Endothelial cell of umbilical vein (primary cell): ENCODE data around the gene C6orf58. TPM values are rescaled to one million over a fixed set of nuclear protein-coding genes. Genes with fewer than 3 reads are reported as not detected.

Source experiments
- BruUV-seq: library from RNA; stranded (reverse); fragments of 400-500 nt; replicated peaks from 2 replicates; lab custom pipeline; 2021; lab: Mats Ljungman, UMichigan
- CTCF ChIA-PET: fragments of 300-600, 350-600 bp; sonication (Branson Sonifier 250); formaldehyde crosslinking; loops from one replicate; lab custom pipeline; 2021; ENCODE audit warnings: antibody characterized with exemption, inconsistent platforms; lab: Charles Lee
- POLR2A ChIA-PET: fragments of 300-600, 350-600 bp; sonication (Branson Sonifier 250); formaldehyde crosslinking; loops from one replicate; lab custom pipeline; 2021; ENCODE audit warnings: antibody characterized with exemption, inconsistent platforms; lab: Charles Lee
- DNase-seq: peaks from one replicate; pipeline ENCODE4 v3.0.0-alpha.2; 2011; ENCODE audit warnings: low read depth, low spot score
- FAIRE-seq: peaks from 2 replicates; lab custom pipeline; 2011; peaks lifted over from hg19 to GRCh38; lab: Jason Lieb, UNC
- H2AFZ ChIP-seq: 2 replicates; pipeline ENCODE4 v1.6.0; 2012; ENCODE audit warnings: low read depth, low read length, control low read depth, inconsistent platforms
- H3K27ac ChIP-seq: 2 replicates; pipeline ENCODE4 v1.5.1; 2011; ENCODE audit warnings: low read depth, mild to moderate bottlenecking, control low read depth, low read length, moderate library complexity; ENCODE audit not compliant: insufficient read depth
- H3K27me3 ChIP-seq, 2 experiments: 2 replicates each; pipeline versions ENCODE4 v1.6.0 to v1.6.1; 2011; ENCODE audit warnings: low read length in 2 of 2, mixed read lengths in 1 of 2; ENCODE audit not compliant: control insufficient read depth in 2 of 2, insufficient read depth in 2 of 2
- H3K36me3 ChIP-seq, 2 experiments: 2 replicates in 1 of 2; 3 replicates in 1 of 2; pipeline ENCODE4 v1.5.1; 2011; ENCODE audit warnings: low read length in 2 of 2, mild to moderate bottlenecking in 1 of 2, moderate library complexity in 1 of 2; ENCODE audit not compliant: control insufficient read depth in 2 of 2, insufficient read depth in 2 of 2; ENCODE audit errors: extremely low read depth in 1 of 2
- H3K4me1 ChIP-seq: 3 replicates; pipeline ENCODE4 v1.5.1; 2011; ENCODE audit warnings: mild to moderate bottlenecking, low read length; ENCODE audit not compliant: control insufficient read depth, insufficient read depth; ENCODE audit errors: extremely low read depth
- H3K4me2 ChIP-seq: 2 replicates; pipeline ENCODE4 v1.6.1; 2011; ENCODE audit warnings: low read length, control low read depth, mixed read lengths; ENCODE audit not compliant: insufficient read depth
- H3K4me3 ChIP-seq, 3 experiments: fragments of 200-600 bp in 1 of 3; sonication (generic), shearing (Covaris generic) in 1 of 3; replicated peaks in 1 of 3; 2 replicates each; pipeline ENCODE4 v1.5.1; 2011 to 2016; ENCODE audit warnings: control low read depth in 3 of 3, low read length in 3 of 3, mild to moderate bottlenecking in 2 of 3, inconsistent platforms in 1 of 3, low read depth in 1 of 3, moderate library complexity in 1 of 3; ENCODE audit not compliant: insufficient read depth in 1 of 3
- H3K79me2 ChIP-seq: 2 replicates; pipeline ENCODE4 v1.6.0; 2012; ENCODE audit warnings: low read length, inconsistent platforms; ENCODE audit not compliant: control insufficient read depth, insufficient read depth
- H3K9ac ChIP-seq: replicated peaks from 2 replicates; pipeline ENCODE3; 2011; ENCODE audit warnings: low read length, control low read depth; ENCODE audit not compliant: insufficient read depth; ENCODE audit errors: extremely low read depth
- H3K9me1 ChIP-seq: replicated peaks from 3 replicates; pipeline ENCODE4 v1.6.0; 2011; ENCODE audit warnings: mild to moderate bottlenecking, low read length; ENCODE audit not compliant: control insufficient read depth, insufficient read depth; ENCODE audit errors: extremely low read depth
- H3K9me3 ChIP-seq: replicated peaks from 2 replicates; pipeline ENCODE4 v1.5.1; 2012; ENCODE audit warnings: low read length, inconsistent platforms; ENCODE audit not compliant: control insufficient read depth, insufficient read depth
- H4K20me1 ChIP-seq: replicated peaks from 2 replicates; pipeline ENCODE3; 2011; ENCODE audit warnings: mild to moderate bottlenecking, low read length; ENCODE audit not compliant: control insufficient read depth, insufficient read depth; ENCODE audit errors: extremely low read depth
- EZH2 ChIP-seq: IDR thresholded peaks from 2 replicates; pipeline ENCODE4 v1.6.1; 2012; ENCODE audit warnings: borderline replicate concordance, low read depth, mild to moderate bottlenecking, moderate library complexity, low read length, inconsistent platforms; ENCODE audit not compliant: severe bottlenecking
- FOS ChIP-seq: IDR thresholded peaks from 2 replicates; pipeline ENCODE4 v1.6.1; 2011; ENCODE audit warnings: mild to moderate bottlenecking, low read length, moderate library complexity, borderline replicate concordance; ENCODE audit not compliant: insufficient read depth
- GATA2 ChIP-seq: IDR thresholded peaks from 2 replicates; pipeline ENCODE4 v1.7.0; 2011; ENCODE audit warnings: low read depth, mild to moderate bottlenecking, moderate library complexity, mixed read lengths, low read length; ENCODE audit not compliant: insufficient read length, insufficient read depth
- JUN ChIP-seq: IDR thresholded peaks from 2 replicates; pipeline ENCODE4 v1.6.1; 2011; ENCODE audit warnings: borderline replicate concordance, low read depth; ENCODE audit not compliant: insufficient read length, insufficient read depth
- MYC ChIP-seq: IDR thresholded peaks from one replicate; pipeline ENCODE4 v1.6.1; 2011; ENCODE audit warnings: mild to moderate bottlenecking, low read depth, low read length
- POLR2A ChIP-seq: IDR thresholded peaks from 2 replicates; pipeline ENCODE4 v1.6.1; 2012; ENCODE audit warnings: low read depth, mild to moderate bottlenecking, control low read depth, low read length
- POLR2AphosphoS5 ChIP-seq: IDR thresholded peaks from 2 replicates; pipeline ENCODE4 v1.6.1; 2012; ENCODE audit warnings: low read depth, mild to moderate bottlenecking, control low read depth, low read length, moderate library complexity; ENCODE audit not compliant: insufficient read depth
- dilution Hi-C: fragments of 300-500 bp; cut with MboI; formaldehyde crosslinking; loops from one replicate; pipeline ENCODE4 v1.15.0; 2019; ENCODE audit warnings: low sequenced_read_pairs; ENCODE audit not compliant: extremely low pct_ligation_motif_present
- intact Hi-C: fragments of 100-400 bp; cut with micrococcal nuclease; formaldehyde crosslinking; loops from one replicate; pipeline ENCODE4 v1.10.0; 2022
- polyA plus RNA-seq, 4 experiments: library from polyadenylated mRNA; depleted of rRNA in 3 of 4; stranded (reverse) in 3 of 4; unstranded in 1 of 4; fragments of >200 nt; gene quantifications; 2 replicates each; pipeline versions ENCODE4 v1.2.1 to v1.2.3, GENCODE V29; 2011 to 2012; ENCODE audit warnings: missing spikeins in 1 of 4
- total RNA-seq: library from RNA; stranded (reverse); gene quantifications from 2 replicates; pipeline ENCODE4 v1.2.3, GENCODE V29; 2021
- TF ChIP-seq, protein P1 (sequence below): IDR thresholded peaks from 2 replicates; pipeline ENCODE4 v1.6.1; 2011; ENCODE audit not compliant: insufficient read depth, insufficient read length
- TF ChIP-seq, protein P2 (sequence below), 2 donors: IDR thresholded peaks; 1 replicate in 1 of 2; 2 replicates in 1 of 2; pipeline ENCODE4 v1.5.1; 2011; ENCODE audit warnings: low read length in 2 of 2, mild to moderate bottlenecking in 2 of 2, moderate library complexity in 2 of 2, control low read depth in 1 of 2, inconsistent platforms in 1 of 2, low read depth in 1 of 2; ENCODE audit not compliant: insufficient read depth in 1 of 2; ENCODE audit errors: extremely low read depth in 1 of 2

The C6orf58 gene
- total and polyA plus RNA-seq, 2 donors (not counting 3 experiments of a cell fraction or from before 2014, with no cell fraction given): not detected

DNA sequence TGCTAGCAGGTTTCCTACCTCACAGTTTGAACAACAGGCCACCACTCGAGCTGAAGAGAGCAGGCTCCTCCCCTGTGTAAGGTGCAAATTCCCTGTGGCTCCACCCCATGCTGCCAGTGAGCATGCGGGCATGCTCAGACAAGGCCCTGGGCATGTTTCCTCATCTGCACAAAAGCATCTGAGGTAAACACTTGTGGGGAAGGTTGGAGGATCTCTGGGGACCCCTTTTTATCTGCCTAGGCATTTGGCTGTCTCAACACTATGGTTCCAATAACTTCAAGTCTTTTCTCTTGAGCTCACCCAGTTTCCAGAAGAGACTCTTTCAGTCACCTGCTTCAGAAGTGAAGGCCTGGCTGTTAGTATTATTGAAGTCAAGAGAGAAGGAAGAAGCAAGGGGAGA is 9.4 kb downstream of the C6orf58 start:
- Histone ChIP-seq H2AFZ (no peak overlapping the region), H3K4me3 (no peak overlapping the region), H3K79me2 (no peaks in the 10 kb centered on the region), H4K20me1 (no peaks in the 10 kb centered on the region), H3K27me3 (peaks cover 2 to 8% of the 10 kb centered on the region in 2 experiments), H3K9me3 (no peaks in the 10 kb centered on the region), H3K27ac (no peak overlapping the region), H3K9ac (no peak overlapping the region), H3K9me1 (no peaks in the 10 kb centered on the region), H3K36me3 (no peaks in the 10 kb centered on the region), H3K4me2 (no peak overlapping the region), H3K4me1 (no peaks in the 10 kb centered on the region)
- dilution Hi-C loops (no loop called here), intact Hi-C loops (no loop called here)
- no peak for TF ChIP-seq EZH2
- TF ChIP-seq, protein P1, sequence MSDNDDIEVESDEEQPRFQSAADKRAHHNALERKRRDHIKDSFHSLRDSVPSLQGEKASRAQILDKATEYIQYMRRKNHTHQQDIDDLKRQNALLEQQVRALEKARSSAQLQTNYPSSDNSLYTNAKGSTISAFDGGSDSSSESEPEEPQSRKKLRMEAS: no peak
- no peak for TF ChIP-seq JUN
- no peak for TF ChIP-seq MYC
- TF ChIP-seq, protein P2, sequence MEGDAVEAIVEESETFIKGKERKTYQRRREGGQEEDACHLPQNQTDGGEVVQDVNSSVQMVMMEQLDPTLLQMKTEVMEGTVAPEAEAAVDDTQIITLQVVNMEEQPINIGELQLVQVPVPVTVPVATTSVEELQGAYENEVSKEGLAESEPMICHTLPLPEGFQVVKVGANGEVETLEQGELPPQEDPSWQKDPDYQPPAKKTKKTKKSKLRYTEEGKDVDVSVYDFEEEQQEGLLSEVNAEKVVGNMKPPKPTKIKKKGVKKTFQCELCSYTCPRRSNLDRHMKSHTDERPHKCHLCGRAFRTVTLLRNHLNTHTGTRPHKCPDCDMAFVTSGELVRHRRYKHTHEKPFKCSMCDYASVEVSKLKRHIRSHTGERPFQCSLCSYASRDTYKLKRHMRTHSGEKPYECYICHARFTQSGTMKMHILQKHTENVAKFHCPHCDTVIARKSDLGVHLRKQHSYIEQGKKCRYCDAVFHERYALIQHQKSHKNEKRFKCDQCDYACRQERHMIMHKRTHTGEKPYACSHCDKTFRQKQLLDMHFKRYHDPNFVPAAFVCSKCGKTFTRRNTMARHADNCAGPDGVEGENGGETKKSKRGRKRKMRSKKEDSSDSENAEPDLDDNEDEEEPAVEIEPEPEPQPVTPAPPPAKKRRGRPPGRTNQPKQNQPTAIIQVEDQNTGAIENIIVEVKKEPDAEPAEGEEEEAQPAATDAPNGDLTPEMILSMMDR (IDR thresholded peaks at IDR 0.05; ENCODE audit: extremely low read depth in 1 of 2, insufficient read depth in 1 of 2, low read depth in 1 of 2, low read length in 2 of 2): no peak
- TF ChIP-seq GATA2: no peak
- TF ChIP-seq POLR2A: no peak
- TF ChIP-seq POLR2AphosphoS5: no peak
- TF ChIP-seq FOS: no peak
- ChIA-PET POLR2A (no interaction called here), CTCF (no interaction called here)
- no TSS peak for BruUV-seq
- FAIRE-seq (no peak), DNase-seq (no peak)
